Uterus (tissue), 4 donors: ENCODE measurements around the gene RAC2. TPM values are rescaled to one million over a fixed set of nuclear protein-coding genes. Genes with fewer than 3 reads are reported as not detected.

Experiments used
- DNase-seq, 2 donors: peaks; one replicate each; pipeline ENCODE4 v3.0.0-alpha.2; 2019 to 2020
- H3K27ac ChIP-seq, 2 donors: fragments of 200-600 bp; sonication (generic); 1 replicate in 1 of 2; 2 replicates in 1 of 2; pipeline ENCODE4 v1.5.1; 2016 to 2018
- H3K27me3 ChIP-seq, 2 donors: fragments of 200-600 bp; sonication (generic); one replicate each; pipeline ENCODE4 v1.5.1; 2018 to 2019; ENCODE audit warnings: control low read depth in 1 of 2
- H3K36me3 ChIP-seq, 2 donors: fragments of 200-600 bp; sonication (generic); one replicate each; pipeline ENCODE4 v1.5.1; 2019; ENCODE audit warnings: control low read depth in 1 of 2
- H3K4me1 ChIP-seq, 2 donors: fragments of 200-600 bp; sonication (generic); one replicate each; pipeline ENCODE4 v1.5.1; 2018 to 2019; ENCODE audit warnings: control low read depth in 1 of 2
- H3K4me3 ChIP-seq, 2 donors: fragments of 200-600 bp; sonication (generic); 1 replicate in 1 of 2; 2 replicates in 1 of 2; pipeline ENCODE4 v1.5.1; 2018 to 2019; ENCODE audit warnings: mild to moderate bottlenecking in 1 of 2
- H3K9me3 ChIP-seq, 2 donors: fragments of 200-600 bp; sonication (generic); one replicate each; pipeline ENCODE4 v1.5.1; 2019; ENCODE audit warnings: control low read depth in 1 of 2
- POLR2A ChIP-seq, 2 donors: fragments of 450-650 bp; IDR thresholded peaks; one replicate each; pipeline ENCODE4 v1.6.1; 2016; ENCODE audit warnings: antibody characterized with exemption in 2 of 2, mild to moderate bottlenecking in 1 of 2, moderate library complexity in 1 of 2
- intact Hi-C: fragments of 100-400 bp; cut with DNase I; formaldehyde crosslinking; loops from one replicate; pipeline ENCODE4 v1.15.1; 2023; ENCODE audit warnings: low total_unique reads
- total RNA-seq, 4 donors: library from RNA; depleted of rRNA in 3 of 4; stranded (reverse); fragments of >200 nt in 3 of 4; gene quantifications; one replicate each; pipeline versions ENCODE4 v1.1.0 to v1.2.4, GENCODE V29; 2014 to 2023
- TF ChIP-seq, protein P1 (sequence below), 4 experiments: fragments of 200-600 bp in 2 of 4; fragments of 450-650 bp in 2 of 4; sonication (generic) in 2 of 4; IDR thresholded peaks; one replicate each; pipeline ENCODE4 v1.5.1; 2016 to 2019; ENCODE audit warnings: antibody characterized with exemption in 4 of 4, mild to moderate bottlenecking in 2 of 4, moderate library complexity in 1 of 4
- donor health status: DM: yes; HTN: yes; CAD: no.

The RAC2 gene
- total RNA-seq, 4 donors from 2014 or later: 2.4 to 6.7 (median 4.5) TPM

GRCh38 chr22:37184380-37184755 lies 59.7 kb downstream of the RAC2 start:
- no peaks in the 10 kb centered on the region for H3K9me3 ChIP-seq
- no peak for DNase-seq
- no peak overlapping the region for H3K4me3 ChIP-seq
- H3K27ac ChIP-seq: no peak overlapping the region
- TF ChIP-seq, protein P1, sequence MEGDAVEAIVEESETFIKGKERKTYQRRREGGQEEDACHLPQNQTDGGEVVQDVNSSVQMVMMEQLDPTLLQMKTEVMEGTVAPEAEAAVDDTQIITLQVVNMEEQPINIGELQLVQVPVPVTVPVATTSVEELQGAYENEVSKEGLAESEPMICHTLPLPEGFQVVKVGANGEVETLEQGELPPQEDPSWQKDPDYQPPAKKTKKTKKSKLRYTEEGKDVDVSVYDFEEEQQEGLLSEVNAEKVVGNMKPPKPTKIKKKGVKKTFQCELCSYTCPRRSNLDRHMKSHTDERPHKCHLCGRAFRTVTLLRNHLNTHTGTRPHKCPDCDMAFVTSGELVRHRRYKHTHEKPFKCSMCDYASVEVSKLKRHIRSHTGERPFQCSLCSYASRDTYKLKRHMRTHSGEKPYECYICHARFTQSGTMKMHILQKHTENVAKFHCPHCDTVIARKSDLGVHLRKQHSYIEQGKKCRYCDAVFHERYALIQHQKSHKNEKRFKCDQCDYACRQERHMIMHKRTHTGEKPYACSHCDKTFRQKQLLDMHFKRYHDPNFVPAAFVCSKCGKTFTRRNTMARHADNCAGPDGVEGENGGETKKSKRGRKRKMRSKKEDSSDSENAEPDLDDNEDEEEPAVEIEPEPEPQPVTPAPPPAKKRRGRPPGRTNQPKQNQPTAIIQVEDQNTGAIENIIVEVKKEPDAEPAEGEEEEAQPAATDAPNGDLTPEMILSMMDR (IDR thresholded peaks at IDR 0.05): no peak
- TF ChIP-seq POLR2A (IDR thresholded peaks at IDR 0.05): no peak
- intact Hi-C loops: no loop called here
- H3K4me1 ChIP-seq: peaks cover 7 to 15% of the 10 kb centered on the region in 2 donors
- H3K36me3 ChIP-seq: no peaks in the 10 kb centered on the region
- H3K27me3 ChIP-seq: no peaks in the 10 kb centered on the region

GRCh38 chr22:37183432-37184379 lies 60.4 kb downstream of the RAC2 start:
- intact Hi-C loops: no loop called here
- TF ChIP-seq POLR2A (IDR thresholded peaks at IDR 0.05): no peak
- TF ChIP-seq, protein P1 (IDR thresholded peaks at IDR 0.05): no peak
- H3K4me1 ChIP-seq: peaks cover 10 to 14% of the 10 kb centered on the region in 2 donors
- no peak overlapping the region for H3K27ac ChIP-seq
- no peaks in the 10 kb centered on the region for H3K27me3 ChIP-seq
- no peaks in the 10 kb centered on the region for H3K36me3 ChIP-seq
- no peaks in the 10 kb centered on the region for H3K9me3 ChIP-seq
- H3K4me3 ChIP-seq: no peak overlapping the region
- no peak for DNase-seq

GRCh38 chr22:37182949-37183245 lies 61.2 kb downstream of the RAC2 start:
- no peak for DNase-seq
- Histone ChIP-seq H3K9me3 (no peaks in the 10 kb centered on the region), H3K27me3 (no peaks in the 10 kb centered on the region), H3K4me3 (no peak overlapping the region), H3K36me3 (no peaks in the 10 kb centered on the region), H3K4me1 (peaks cover 6 to 16% of the 10 kb centered on the region in 2 donors), H3K27ac (no peak overlapping the region)
- intact Hi-C loops: no loop called here
- TF ChIP-seq, protein P1 (IDR thresholded peaks at IDR 0.05): no peak
- TF ChIP-seq POLR2A (IDR thresholded peaks at IDR 0.05): no peak

GRCh38 chr22:37182101-37182948 lies 61.7 kb downstream of the RAC2 start:
- no peak for DNase-seq
- Histone ChIP-seq H3K4me1 (peaks cover 6 to 16% of the 10 kb centered on the region in 2 donors), H3K4me3 (no peak overlapping the region), H3K36me3 (no peaks in the 10 kb centered on the region), H3K27me3 (no peaks in the 10 kb centered on the region), H3K27ac (no peak overlapping the region), H3K9me3 (no peaks in the 10 kb centered on the region)
- TF ChIP-seq, protein P1 (IDR thresholded peaks at IDR 0.05): no peak
- no peak for TF ChIP-seq POLR2A (IDR thresholded peaks at IDR 0.05)
- intact Hi-C loops: no loop called here

DNA sequence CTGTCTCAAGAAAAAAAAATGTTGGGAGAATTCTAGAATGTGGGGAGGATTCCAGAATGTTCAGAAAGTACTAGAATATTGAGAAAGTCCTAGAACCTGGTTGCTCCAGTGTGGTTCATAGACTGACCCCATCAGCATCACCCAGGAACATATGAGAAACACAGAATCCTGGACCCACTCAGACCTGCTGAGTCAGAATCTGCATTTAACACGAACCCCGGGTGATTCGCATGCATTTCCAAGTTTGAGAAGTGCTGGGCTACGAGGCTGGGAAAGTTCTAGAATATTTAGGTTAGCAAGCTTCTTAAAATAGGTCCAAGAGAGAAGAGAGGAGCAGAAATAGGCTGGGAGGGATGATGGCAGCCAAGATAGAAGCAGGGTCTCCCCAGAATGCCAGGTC lies 62.4 kb downstream of the RAC2 start:
- TF ChIP-seq POLR2A (IDR thresholded peaks at IDR 0.05): no peak
- TF ChIP-seq, protein P1 (IDR thresholded peaks at IDR 0.05): no peak
- DNase-seq: no peak
- no peak overlapping the region for H3K4me3 ChIP-seq
- peaks cover 2 to 16% of the 10 kb centered on the region in 2 donors for H3K4me1 ChIP-seq
- intact Hi-C loops: no loop called here
- no peaks in the 10 kb centered on the region for H3K27me3 ChIP-seq
- no peak overlapping the region for H3K27ac ChIP-seq
- no peaks in the 10 kb centered on the region for H3K36me3 ChIP-seq
- H3K9me3 ChIP-seq: no peaks in the 10 kb centered on the region
